ENCODE measurements around the gene CDK8.
"Not testable (repeated sequence)": the region's sequence is repeated elsewhere in the genome, so short reads cannot be mapped to it uniquely, and the experiment has no call there.

The CDK8 gene

GRCh38 chr13:26249551-26249950, 4.4 kb upstream of the CDK8 start:
- Histone ChIP-seq H3K4me2 (ENCODE audit: low read length) (no peak overlapping the region), H3K36me3 (replicated peaks; ENCODE audit: low read depth, low read length) (no peaks in the 10 kb centered on the region), H3K4me3 (ENCODE audit: low read length) (no peak overlapping the region), H3K9me3 (ENCODE audit: insufficient read depth, low read length) (no peaks in the 10 kb centered on the region), H3K79me2 (ENCODE audit: low read length) (peaks cover 6% of the 10 kb centered on the region), H3K27me3 (ENCODE audit: low read depth, low read length) (no peaks in the 10 kb centered on the region), H3K4me1 (ENCODE audit: low read length) (peaks cover 4% of the 10 kb centered on the region), H4K20me1 (ENCODE audit: insufficient read depth, low read length) (no peaks in the 10 kb centered on the region), H2AFZ (ENCODE audit: low read depth, low read length) (no peak overlapping the region), H3K27ac (ENCODE audit: low read length) (no peak overlapping the region), H3K9ac (ENCODE audit: low read length) (no peak overlapping the region)
- TF ChIP-seq, protein P1, sequence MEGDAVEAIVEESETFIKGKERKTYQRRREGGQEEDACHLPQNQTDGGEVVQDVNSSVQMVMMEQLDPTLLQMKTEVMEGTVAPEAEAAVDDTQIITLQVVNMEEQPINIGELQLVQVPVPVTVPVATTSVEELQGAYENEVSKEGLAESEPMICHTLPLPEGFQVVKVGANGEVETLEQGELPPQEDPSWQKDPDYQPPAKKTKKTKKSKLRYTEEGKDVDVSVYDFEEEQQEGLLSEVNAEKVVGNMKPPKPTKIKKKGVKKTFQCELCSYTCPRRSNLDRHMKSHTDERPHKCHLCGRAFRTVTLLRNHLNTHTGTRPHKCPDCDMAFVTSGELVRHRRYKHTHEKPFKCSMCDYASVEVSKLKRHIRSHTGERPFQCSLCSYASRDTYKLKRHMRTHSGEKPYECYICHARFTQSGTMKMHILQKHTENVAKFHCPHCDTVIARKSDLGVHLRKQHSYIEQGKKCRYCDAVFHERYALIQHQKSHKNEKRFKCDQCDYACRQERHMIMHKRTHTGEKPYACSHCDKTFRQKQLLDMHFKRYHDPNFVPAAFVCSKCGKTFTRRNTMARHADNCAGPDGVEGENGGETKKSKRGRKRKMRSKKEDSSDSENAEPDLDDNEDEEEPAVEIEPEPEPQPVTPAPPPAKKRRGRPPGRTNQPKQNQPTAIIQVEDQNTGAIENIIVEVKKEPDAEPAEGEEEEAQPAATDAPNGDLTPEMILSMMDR (IDR thresholded peaks at IDR 0.05; ENCODE audit: low read depth, low read length), result no peak
- no peak for TF ChIP-seq EZH2phosphoT487 (IDR thresholded peaks at IDR 0.05; ENCODE audit: low read depth)

DNA sequence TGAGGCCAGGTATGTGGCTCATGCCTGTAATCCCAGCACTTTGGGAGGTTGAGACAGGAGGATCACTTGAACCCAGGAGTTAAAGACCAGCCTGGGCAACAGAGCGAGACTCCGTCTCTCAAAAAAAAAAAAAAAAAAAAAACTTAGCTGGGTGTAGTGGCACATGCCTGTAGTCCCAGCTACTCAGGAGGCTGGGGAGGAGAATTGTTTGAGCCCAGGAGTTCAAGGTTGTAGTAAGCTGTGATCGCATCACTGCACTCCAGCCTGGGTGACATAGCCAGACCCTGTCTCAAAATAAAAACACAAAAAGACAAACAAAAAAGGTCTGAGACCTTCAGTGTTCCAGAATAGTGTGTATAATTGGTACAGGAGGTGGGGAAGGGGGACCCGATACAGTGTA, 1.9 kb upstream of the CDK8 start:
- Histone ChIP-seq H4K20me1 (ENCODE audit: insufficient read depth, low read length) (peaks cover 21% of the 10 kb centered on the region), H3K79me2 (ENCODE audit: low read length) (peaks cover 31% of the 10 kb centered on the region), H3K4me1 (ENCODE audit: low read length) (peaks cover 22% of the 10 kb centered on the region)
- not testable (repeated sequence) for H3K27me3 ChIP-seq (ENCODE audit: low read depth, low read length); H3K4me2 ChIP-seq (ENCODE audit: low read length); H3K27ac ChIP-seq (ENCODE audit: low read length); H3K9me3 ChIP-seq (ENCODE audit: insufficient read depth, low read length); H2AFZ ChIP-seq (ENCODE audit: low read depth, low read length); H3K36me3 ChIP-seq (replicated peaks; ENCODE audit: low read depth, low read length); H3K4me3 ChIP-seq (ENCODE audit: low read length); H3K9ac ChIP-seq (ENCODE audit: low read length)

- peak overlapping the region; percentile 93 for H3K4me3 ChIP-seq (ENCODE audit: low read length)
- no peaks in the 10 kb centered on the region for H3K36me3 ChIP-seq (replicated peaks; ENCODE audit: low read depth, low read length)
- H3K9me3 ChIP-seq (ENCODE audit: insufficient read depth, low read length), result no peaks in the 10 kb centered on the region
- H3K27ac ChIP-seq (ENCODE audit: low read length), result peak overlapping the region; percentile 81; the same call in 1 of the 2 replicates
- peaks cover 44% of the 10 kb centered on the region for H3K79me2 ChIP-seq (ENCODE audit: low read length)
- H2AFZ ChIP-seq (ENCODE audit: low read depth, low read length), result peak overlapping the region; percentile 90
- TF ChIP-seq, protein P1 (IDR thresholded peaks at IDR 0.05; ENCODE audit: low read depth, low read length), result no peak
- no peak for TF ChIP-seq EZH2phosphoT487 (IDR thresholded peaks at IDR 0.05; ENCODE audit: low read depth)
- peak overlapping the region; percentile 83 for H3K9ac ChIP-seq (ENCODE audit: low read length)
- H3K4me1 ChIP-seq (ENCODE audit: low read length), result peaks cover 28% of the 10 kb centered on the region
- H3K4me2 ChIP-seq (ENCODE audit: low read length), result peak overlapping the region; percentile 70
- no peaks in the 10 kb centered on the region for H3K27me3 ChIP-seq (ENCODE audit: low read depth, low read length)
- peaks cover 31% of the 10 kb centered on the region for H4K20me1 ChIP-seq (ENCODE audit: insufficient read depth, low read length)
These were observed 605 bp upstream of the CDK8 start for GRCh38 chr13:26253262-26253786.

- Histone ChIP-seq H3K27me3 (ENCODE audit: low read depth, low read length) (no peaks in the 10 kb centered on the region), H3K4me3 (ENCODE audit: low read length) (peak overlapping the region; percentile 93), H4K20me1 (ENCODE audit: insufficient read depth, low read length) (peaks cover 35% of the 10 kb centered on the region), H3K79me2 (ENCODE audit: low read length) (peaks cover 57% of the 10 kb centered on the region), H3K36me3 (replicated peaks; ENCODE audit: low read depth, low read length) (no peaks in the 10 kb centered on the region), H3K9ac (ENCODE audit: low read length) (peak overlapping the region; percentile 83), H3K4me1 (ENCODE audit: low read length) (peaks cover 28% of the 10 kb centered on the region), H3K27ac (ENCODE audit: low read length) (peak overlapping the region; percentile 81), H2AFZ (ENCODE audit: low read depth, low read length) (no peak overlapping the region), H3K9me3 (ENCODE audit: insufficient read depth, low read length) (no peaks in the 10 kb centered on the region), H3K4me2 (ENCODE audit: low read length) (peak overlapping the region; percentile 70)
- TF ChIP-seq EZH2phosphoT487 (IDR thresholded peaks at IDR 0.05; ENCODE audit: low read depth), result no peak
- TF ChIP-seq, protein P1 (IDR thresholded peaks at IDR 0.05; ENCODE audit: low read depth, low read length), result no peak
These were observed 718 bp downstream of the CDK8 start for GRCh38 chr13:26254583-26255111.
